Measurements from ENCODE around the gene PRKN. TPM values are rescaled to one million over a fixed set of nuclear protein-coding genes. Genes with fewer than 3 reads are reported as not detected.
"Not testable (repeated sequence)": the region's sequence is repeated elsewhere in the genome, so short reads cannot be mapped to it uniquely, and the experiment has no call there.

PRKN gene
- total RNA-seq, 1 experiment from 2014 or later = 0.34 TPM

- no peaks in the 10 kb centered on the region for H3K4me1 ChIP-seq
- H3K27me3 ChIP-seq (replicated peaks; ENCODE audit: control insufficient read depth, insufficient read depth, low read length) = no peaks in the 10 kb centered on the region
- BruUV-seq (replicated peaks) = no TSS peak
- no peaks in the 10 kb centered on the region for H3K36me3 Mint-ChIP-seq (ENCODE audit: insufficient read depth, unreplicated experiment)
- no peaks in the 10 kb centered on the region for H3K4me1 Mint-ChIP-seq (ENCODE audit: low read depth, unreplicated experiment)
- no peak overlapping the region for H3K4me3 ChIP-seq (ENCODE audit: low read depth, low read length)
- intact Hi-C loops (cut with micrococcal nuclease; ENCODE audit: unreplicated experiment) = no loop called here
- no peak overlapping the region for H3K27ac Mint-ChIP-seq (ENCODE audit: unreplicated experiment)
- no peaks in the 10 kb centered on the region for H3K27me3 Mint-ChIP-seq (ENCODE audit: insufficient read depth, unreplicated experiment)
- H3K9me3 ChIP-seq = no peaks in the 10 kb centered on the region
- CTCF ChIA-PET = interaction anchor here (0.6 kb wide), 1 partner anchor 788 kb away, joined by 3 read pairs; no protein-coding TSS in a partner anchor
- DNase-seq = no peak
- H3K9me3 Mint-ChIP-seq (ENCODE audit: unreplicated experiment) = no peaks in the 10 kb centered on the region
- TF ChIP-seq, protein P1, sequence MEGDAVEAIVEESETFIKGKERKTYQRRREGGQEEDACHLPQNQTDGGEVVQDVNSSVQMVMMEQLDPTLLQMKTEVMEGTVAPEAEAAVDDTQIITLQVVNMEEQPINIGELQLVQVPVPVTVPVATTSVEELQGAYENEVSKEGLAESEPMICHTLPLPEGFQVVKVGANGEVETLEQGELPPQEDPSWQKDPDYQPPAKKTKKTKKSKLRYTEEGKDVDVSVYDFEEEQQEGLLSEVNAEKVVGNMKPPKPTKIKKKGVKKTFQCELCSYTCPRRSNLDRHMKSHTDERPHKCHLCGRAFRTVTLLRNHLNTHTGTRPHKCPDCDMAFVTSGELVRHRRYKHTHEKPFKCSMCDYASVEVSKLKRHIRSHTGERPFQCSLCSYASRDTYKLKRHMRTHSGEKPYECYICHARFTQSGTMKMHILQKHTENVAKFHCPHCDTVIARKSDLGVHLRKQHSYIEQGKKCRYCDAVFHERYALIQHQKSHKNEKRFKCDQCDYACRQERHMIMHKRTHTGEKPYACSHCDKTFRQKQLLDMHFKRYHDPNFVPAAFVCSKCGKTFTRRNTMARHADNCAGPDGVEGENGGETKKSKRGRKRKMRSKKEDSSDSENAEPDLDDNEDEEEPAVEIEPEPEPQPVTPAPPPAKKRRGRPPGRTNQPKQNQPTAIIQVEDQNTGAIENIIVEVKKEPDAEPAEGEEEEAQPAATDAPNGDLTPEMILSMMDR (IDR thresholded peaks at IDR 0.05; ENCODE audit: insufficient read depth in 1 of 2, low read depth in 1 of 2, low read length in 1 of 2, severe bottlenecking in 1 of 2, unreplicated experiment in 1 of 2) = no peak
- no peaks in the 10 kb centered on the region for H3K36me3 ChIP-seq (ENCODE audit: control insufficient read depth, insufficient read depth, low read length)
- H3K4me3 Mint-ChIP-seq (ENCODE audit: unreplicated experiment) = no peak overlapping the region
- POLR2A ChIA-PET = no interaction called here
Measured at GRCh38 chr6:161829291-161829729, 898.3 kb downstream of the PRKN start.

DNA sequence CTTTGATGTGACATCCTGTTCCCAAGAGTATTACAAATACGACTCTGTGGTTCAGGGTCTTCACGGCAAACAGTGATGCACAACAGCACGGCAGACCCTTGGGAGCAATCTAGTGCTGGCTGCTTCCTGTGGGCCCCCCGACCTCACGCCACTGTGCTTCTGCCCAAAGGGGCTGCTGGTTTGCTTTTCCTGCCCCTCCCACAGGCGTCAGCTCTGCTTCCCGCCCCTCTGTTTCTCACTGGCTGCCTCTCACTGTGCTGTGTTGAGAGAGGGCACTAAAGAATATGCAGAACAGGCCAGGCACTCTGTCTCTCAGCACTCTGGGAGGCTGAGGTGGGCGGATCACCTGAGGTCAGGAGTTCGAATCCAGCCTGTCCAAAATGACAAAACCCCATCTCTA is 899.2 kb downstream of the PRKN start:
- no peaks in the 10 kb centered on the region for H3K36me3 ChIP-seq (ENCODE audit: control insufficient read depth, insufficient read depth, low read length)
- TF ChIP-seq, protein P1 (IDR thresholded peaks at IDR 0.05; ENCODE audit: insufficient read depth in 1 of 2, low read depth in 1 of 2, low read length in 1 of 2, severe bottlenecking in 1 of 2, unreplicated experiment in 1 of 2) = no peak
- DNase-seq = no peak
- Mint-ChIP-seq H3K4me3 (ENCODE audit: unreplicated experiment) (no peak overlapping the region), H3K27ac (ENCODE audit: unreplicated experiment) (no peak overlapping the region), H3K36me3 (ENCODE audit: insufficient read depth, unreplicated experiment) (no peaks in the 10 kb centered on the region), H3K9me3 (ENCODE audit: unreplicated experiment) (no peaks in the 10 kb centered on the region), H3K4me1 (ENCODE audit: low read depth, unreplicated experiment) (no peaks in the 10 kb centered on the region), H3K27me3 (ENCODE audit: insufficient read depth, unreplicated experiment) (no peaks in the 10 kb centered on the region)
- intact Hi-C loops (cut with micrococcal nuclease; ENCODE audit: unreplicated experiment) = no loop called here
- H3K4me3 ChIP-seq (ENCODE audit: low read depth, low read length) = no peak overlapping the region
- ChIA-PET CTCF (no interaction called here), POLR2A (no interaction called here)
- no TSS peak for BruUV-seq (replicated peaks)
- H3K4me1 ChIP-seq = no peaks in the 10 kb centered on the region
- H3K27me3 ChIP-seq (replicated peaks; ENCODE audit: control insufficient read depth, insufficient read depth, low read length) = no peaks in the 10 kb centered on the region
- no peaks in the 10 kb centered on the region for H3K9me3 ChIP-seq

- Histone ChIP-seq H3K4me3 (ENCODE audit: low read depth, low read length) (no peak overlapping the region), H3K4me1 (no peaks in the 10 kb centered on the region), H3K9me3 (no peaks in the 10 kb centered on the region), H3K36me3 (ENCODE audit: control insufficient read depth, insufficient read depth, low read length) (no peaks in the 10 kb centered on the region), H3K27me3 (replicated peaks; ENCODE audit: control insufficient read depth, insufficient read depth, low read length) (no peaks in the 10 kb centered on the region)
- Mint-ChIP-seq H3K36me3 (ENCODE audit: insufficient read depth, unreplicated experiment) (no peaks in the 10 kb centered on the region), H3K4me1 (ENCODE audit: low read depth, unreplicated experiment) (no peaks in the 10 kb centered on the region), H3K27me3 (ENCODE audit: insufficient read depth, unreplicated experiment) (no peaks in the 10 kb centered on the region), H3K9me3 (ENCODE audit: unreplicated experiment) (no peaks in the 10 kb centered on the region), H3K4me3 (ENCODE audit: unreplicated experiment) (no peak overlapping the region), H3K27ac (ENCODE audit: unreplicated experiment) (no peak overlapping the region)
- POLR2A ChIA-PET = no interaction called here
- intact Hi-C loops (cut with micrococcal nuclease; ENCODE audit: unreplicated experiment) = no loop called here
- TF ChIP-seq, protein P1 (IDR thresholded peaks at IDR 0.05; ENCODE audit: insufficient read depth in 1 of 2, low read depth in 1 of 2, low read length in 1 of 2, severe bottlenecking in 1 of 2, unreplicated experiment in 1 of 2) = no peak
- no peak for DNase-seq
- CTCF ChIA-PET = no interaction called here
- no TSS peak for BruUV-seq (replicated peaks)
Measured at GRCh38 chr6:161826512-161826911, 901.1 kb downstream of the PRKN start.

GRCh38 chr6:161822204-161822603 is 905.4 kb downstream of the PRKN start:
- H3K4me1 Mint-ChIP-seq (ENCODE audit: low read depth, unreplicated experiment); H3K9me3 Mint-ChIP-seq (ENCODE audit: unreplicated experiment); H3K9me3 ChIP-seq; CTCF ChIA-PET; H3K27ac Mint-ChIP-seq (ENCODE audit: unreplicated experiment); H3K4me1 ChIP-seq; H3K27me3 Mint-ChIP-seq (ENCODE audit: insufficient read depth, unreplicated experiment); H3K4me3 Mint-ChIP-seq (ENCODE audit: unreplicated experiment); DNase-seq; BruUV-seq (replicated peaks); POLR2A ChIA-PET; intact Hi-C loops (cut with micrococcal nuclease; ENCODE audit: unreplicated experiment); H3K36me3 ChIP-seq (ENCODE audit: control insufficient read depth, insufficient read depth, low read length); H3K4me3 ChIP-seq (ENCODE audit: low read depth, low read length); H3K36me3 Mint-ChIP-seq (ENCODE audit: insufficient read depth, unreplicated experiment); H3K27me3 ChIP-seq (replicated peaks; ENCODE audit: control insufficient read depth, insufficient read depth, low read length): not testable (repeated sequence)
